SK-N-SH (cell line): Measurements from ENCODE around the gene SLC39A13. TPM values are rescaled to one million over a fixed set of nuclear protein-coding genes. Genes with fewer than 3 reads are reported as not detected.

Source experiments
- CTCF ChIA-PET: fragments of 300-600, 350-600 bp; formaldehyde crosslinking; extraction: SDS; loops from one replicate; lab custom pipeline; 2021; lab: Yijun Ruan, JAX
- POLR2A ChIA-PET: fragments of 350-600 bp; sonication (Branson Sonifier 250); formaldehyde crosslinking; extraction: SDS; loops from one replicate; lab custom pipeline; 2020; ENCODE audit warnings: antibody characterized with exemption, inconsistent platforms; lab: Yijun Ruan, JAX
- DNase-seq: peaks from one replicate; pipeline ENCODE4 v3.0.0; 2012
- H2AFZ ChIP-seq: fragments of 200-600 bp; sonication (generic); 2 replicates; pipeline ENCODE4 v1.8.1; 2016; ENCODE audit warnings: antibody characterized with exemption, mild to moderate bottlenecking, low read depth
- H3F3A ChIP-seq: fragments of 200-600 bp; sonication (generic); replicated peaks from 2 replicates; pipeline ENCODE3; 2016; ENCODE audit warnings: antibody characterized with exemption, mild to moderate bottlenecking; ENCODE audit not compliant: insufficient read depth
- H3K27ac ChIP-seq, 2 experiments: fragments of 200-500 bp in 1 of 2; fragments of 200-600 bp in 1 of 2; sonication (Bioruptor generic) in 1 of 2; sonication (generic), shearing (Covaris generic) in 1 of 2; 2 replicates each; pipeline versions ENCODE4 v1.5.1 to v1.6.1; 2014 to 2016; ENCODE audit warnings: low read depth in 2 of 2, inconsistent platforms in 1 of 2, low read length in 1 of 2, mild to moderate bottlenecking in 1 of 2, mixed read lengths in 1 of 2
- H3K27me3 ChIP-seq: fragments of 200-600 bp; sonication (generic), shearing (Covaris generic); 2 replicates; pipeline ENCODE4 v1.6.1; 2016; ENCODE audit warnings: mixed run types; ENCODE audit not compliant: insufficient read depth
- H3K36me3 ChIP-seq, 2 experiments: fragments of 200-500 bp in 1 of 2; fragments of 200-600 bp in 1 of 2; sonication (Bioruptor generic) in 1 of 2; sonication (generic) in 1 of 2; replicated peaks in 1 of 2; 2 replicates each; pipeline versions ENCODE3 to v1.5.1; 2014 to 2016; ENCODE audit warnings: low read length in 1 of 2, mild to moderate bottlenecking in 1 of 2; ENCODE audit not compliant: insufficient read depth in 2 of 2, control insufficient read depth in 1 of 2
- H3K4me1 ChIP-seq, 2 experiments: fragments of 200-500 bp in 1 of 2; fragments of 200-600 bp in 1 of 2; sonication (Bioruptor generic) in 1 of 2; sonication (generic), shearing (Covaris generic) in 1 of 2; 2 replicates each; pipeline versions ENCODE4 v1.5.1 to v1.6.1; 2014 to 2016; ENCODE audit warnings: low read depth in 1 of 2, low read length in 1 of 2, mixed run types in 1 of 2; ENCODE audit not compliant: insufficient read depth in 2 of 2, control insufficient read depth in 1 of 2
- H3K4me2 ChIP-seq: fragments of 200-600 bp; sonication (generic), shearing (Covaris generic); 2 replicates; pipeline ENCODE4 v1.6.1; 2017; ENCODE audit warnings: mixed run types
- H3K4me3 ChIP-seq, 2 experiments: fragments of 200-500 bp in 1 of 2; fragments of 200-600 bp in 1 of 2; sonication (Bioruptor generic) in 1 of 2; sonication (generic), shearing (Covaris generic) in 1 of 2; 2 replicates each; pipeline versions ENCODE4 v1.5.1 to v1.8.1; 2014 to 2016; ENCODE audit warnings: low read depth in 2 of 2, inconsistent platforms in 1 of 2, low read length in 1 of 2, mild to moderate bottlenecking in 1 of 2, mixed read lengths in 1 of 2, moderate library complexity in 1 of 2
- H3K79me2 ChIP-seq: fragments of 200-600 bp; sonication (generic); 2 replicates; pipeline ENCODE4 v1.8.1; 2017; ENCODE audit warnings: mild to moderate bottlenecking; ENCODE audit not compliant: insufficient read depth
- H3K9ac ChIP-seq: fragments of 200-600 bp; sonication (generic); 2 replicates; pipeline ENCODE4 v1.6.1; 2017; ENCODE audit warnings: mixed run types
- H3K9me2 ChIP-seq: fragments of 200-600 bp; sonication (generic); 2 replicates; pipeline ENCODE4 v1.6.1; 2017; ENCODE audit warnings: mixed run types
- H3K9me3 ChIP-seq: fragments of 200-600 bp; sonication (generic); 2 replicates; pipeline ENCODE4 v1.6.1; 2017; ENCODE audit warnings: mixed run types, mild to moderate bottlenecking, moderate library complexity
- H4K20me1 ChIP-seq: fragments of 200-600 bp; sonication (generic); 2 replicates; pipeline ENCODE4 v1.6.1; 2017; ENCODE audit warnings: mild to moderate bottlenecking, mixed run types; ENCODE audit not compliant: insufficient read depth
- CHD2 ChIP-seq: fragments of 150-350 bp; IDR thresholded peaks from 2 replicates; pipeline ENCODE4 v1.6.1; 2018; ENCODE audit warnings: low read length; ENCODE audit not compliant: partially characterized antibody
- FOXM1 ChIP-seq: IDR thresholded peaks from 2 replicates; pipeline ENCODE4 v1.4.0; 2012; ENCODE audit warnings: low read depth, mild to moderate bottlenecking
- GABPA ChIP-seq: IDR thresholded peaks from 2 replicates; pipeline ENCODE4 v1.4.0; 2012; ENCODE audit warnings: low read depth, mild to moderate bottlenecking
- GATA2 ChIP-seq: sonication (generic); formaldehyde crosslinking; IDR thresholded peaks from 2 replicates; pipeline ENCODE4 v1.5.0; 2020; ENCODE audit warnings: mild to moderate bottlenecking, missing genetic modification reagents
- MAX ChIP-seq: IDR thresholded peaks from 2 replicates; pipeline ENCODE4 v1.4.0; 2012; ENCODE audit warnings: low read depth
- MEF2A ChIP-seq: IDR thresholded peaks from 2 replicates; pipeline ENCODE4 v1.4.0; 2012; ENCODE audit warnings: low read depth, borderline replicate concordance
- MXI1 ChIP-seq: IDR thresholded peaks from 2 replicates; pipeline ENCODE4 v1.6.1; 2012; ENCODE audit warnings: mild to moderate bottlenecking, low read depth, low read length, improper control_type of control experiment
- NRF1 ChIP-seq: IDR thresholded peaks from 2 replicates; pipeline ENCODE4 v1.6.1; 2012; ENCODE audit warnings: low read depth, mild to moderate bottlenecking, low read length
- PBX3 ChIP-seq: IDR thresholded peaks from 2 replicates; pipeline ENCODE4; 2012
- POLR2AphosphoS5 ChIP-seq: IDR thresholded peaks from 2 replicates; pipeline ENCODE4 v1.6.1; 2012; ENCODE audit warnings: low read depth, low read length
- RCOR1 ChIP-seq: fragments of 150-350 bp; IDR thresholded peaks from 2 replicates; pipeline ENCODE4 v1.6.1; 2017; ENCODE audit warnings: antibody characterized with exemption, low read length
- RFX5 ChIP-seq: IDR thresholded peaks from 2 replicates; pipeline ENCODE4 v1.6.1; 2012; ENCODE audit warnings: mild to moderate bottlenecking, improper control_type of control experiment, low read length
- RXRA ChIP-seq: IDR thresholded peaks from 2 replicates; pipeline ENCODE4 v1.4.0; 2012; ENCODE audit warnings: low read depth, mild to moderate bottlenecking, borderline replicate concordance
- SIN3A ChIP-seq: IDR thresholded peaks from 2 replicates; pipeline ENCODE4 v1.6.1; 2012; ENCODE audit warnings: low read depth, mild to moderate bottlenecking, low read length, moderate library complexity, borderline replicate concordance
- TAF1 ChIP-seq: IDR thresholded peaks from 2 replicates; pipeline ENCODE4 v1.6.1; 2012; ENCODE audit warnings: low read depth, mild to moderate bottlenecking, low read length, moderate library complexity, borderline replicate concordance
- TEAD4 ChIP-seq: IDR thresholded peaks from 2 replicates; pipeline ENCODE4 v1.4.0; 2012; ENCODE audit warnings: mild to moderate bottlenecking, borderline replicate concordance; ENCODE audit not compliant: insufficient read depth
- YY1 ChIP-seq: IDR thresholded peaks from 2 replicates; pipeline ENCODE4 v1.4.0; 2012; ENCODE audit warnings: low read depth, mild to moderate bottlenecking
- ZBTB33 ChIP-seq: IDR thresholded peaks from 2 replicates; pipeline ENCODE4 v1.4.0; 2012; ENCODE audit warnings: low read depth, borderline replicate concordance
- WGBS: methylation state at CpG from one replicate; pipeline ENCODE4 v1.1.6; 2017; ENCODE audit warnings: low lambda C conversion rate; 5-methylcytosine and 5-hydroxymethylcytosine counted together
- polyA plus RNA-seq, 3 experiments: library from polyadenylated mRNA; depleted of rRNA; stranded (reverse); fragments of >200 nt; gene quantifications; 2 replicates each; pipeline ENCODE4 v1.2.3, GENCODE V29; 2012
- TF ChIP-seq, protein P1 (sequence below): IDR thresholded peaks from 2 replicates; pipeline ENCODE4 v1.4.0; 2012; ENCODE audit warnings: low read depth, borderline replicate concordance
- TF ChIP-seq, protein P2 (sequence below): fragments of 150-350 bp; IDR thresholded peaks from 2 replicates; pipeline ENCODE4 v1.6.1; 2017; ENCODE audit warnings: antibody characterized with exemption, low read length, low read depth, borderline replicate concordance
- TF ChIP-seq, protein P3 (sequence below): fragments of 150-350 bp; IDR thresholded peaks from 2 replicates; pipeline ENCODE4 v1.6.1; 2016; ENCODE audit warnings: mild to moderate bottlenecking, low read depth, low read length

SLC39A13 gene
- polyA plus RNA-seq, 1 of the 3 experiments (the other 2 are of a cell fraction): 65.5 TPM

- no peaks in the 10 kb centered on the region for H4K20me1 ChIP-seq
- no peak overlapping the region for H3K4me3 ChIP-seq
- H3K4me1 ChIP-seq: no peaks in the 10 kb centered on the region; a peak in 1 of 4 replicates
- no peak for DNase-seq
- no peaks in the 10 kb centered on the region for H3K9me2 ChIP-seq
- H3K79me2 ChIP-seq: no peaks in the 10 kb centered on the region
- TF ChIP-seq POLR2AphosphoS5 (no peak), FOXM1 (no peak), RFX5 (no peak), NRF1 (no peak), MEF2A (no peak), GABPA (no peak), TEAD4 (no peak), TAF1 (no peak), PBX3 (no peak)
- TF ChIP-seq, protein P1, sequence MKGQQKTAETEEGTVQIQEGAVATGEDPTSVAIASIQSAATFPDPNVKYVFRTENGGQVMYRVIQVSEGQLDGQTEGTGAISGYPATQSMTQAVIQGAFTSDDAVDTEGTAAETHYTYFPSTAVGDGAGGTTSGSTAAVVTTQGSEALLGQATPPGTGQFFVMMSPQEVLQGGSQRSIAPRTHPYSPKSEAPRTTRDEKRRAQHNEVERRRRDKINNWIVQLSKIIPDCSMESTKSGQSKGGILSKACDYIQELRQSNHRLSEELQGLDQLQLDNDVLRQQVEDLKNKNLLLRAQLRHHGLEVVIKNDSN: no peak
- H3K9ac ChIP-seq: no peak overlapping the region
- ChIA-PET CTCF (interaction anchor here (1.4 to 3.1 kb wide), 5 partner anchors 10 to 109 kb away, joined by 4 to 16 read pairs (median 6); partner anchors contain the start of gene CELF1), POLR2A (no interaction called here)
- H3F3A ChIP-seq: no peaks in the 10 kb centered on the region
- H3K36me3 ChIP-seq: no peaks in the 10 kb centered on the region
- no peaks in the 10 kb centered on the region for H3K9me3 ChIP-seq
- no peak overlapping the region for H3K4me2 ChIP-seq
- no peaks in the 10 kb centered on the region for H3K27me3 ChIP-seq
- H3K27ac ChIP-seq: no peak overlapping the region
- WGBS: 96% methylated on average over 3 of the region's 3 CpGs
- H2AFZ ChIP-seq: no peak overlapping the region
Measured at GRCh38 chr11:47443817-47444216, 35.4 kb downstream of the SLC39A13 start.

GRCh38 chr11:47445840-47446239, 37.5 kb downstream of the SLC39A13 start:
- TF ChIP-seq POLR2AphosphoS5 (no peak), RXRA (no peak), RFX5 (no peak), MEF2A (no peak), YY1 (no peak), GABPA (no peak), MAX (no peak), GATA2 (CRISPR knock-in tag) (no peak), TAF1 (no peak), TEAD4 (no peak), FOXM1 (no peak), SIN3A (no peak), ZBTB33 (no peak), MXI1 (no peak), CHD2 (no peak), RCOR1 (no peak)
- TF ChIP-seq, protein P2, sequence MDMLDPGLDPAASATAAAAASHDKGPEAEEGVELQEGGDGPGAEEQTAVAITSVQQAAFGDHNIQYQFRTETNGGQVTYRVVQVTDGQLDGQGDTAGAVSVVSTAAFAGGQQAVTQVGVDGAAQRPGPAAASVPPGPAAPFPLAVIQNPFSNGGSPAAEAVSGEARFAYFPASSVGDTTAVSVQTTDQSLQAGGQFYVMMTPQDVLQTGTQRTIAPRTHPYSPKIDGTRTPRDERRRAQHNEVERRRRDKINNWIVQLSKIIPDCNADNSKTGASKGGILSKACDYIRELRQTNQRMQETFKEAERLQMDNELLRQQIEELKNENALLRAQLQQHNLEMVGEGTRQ: no peak
- TF ChIP-seq, protein P3, sequence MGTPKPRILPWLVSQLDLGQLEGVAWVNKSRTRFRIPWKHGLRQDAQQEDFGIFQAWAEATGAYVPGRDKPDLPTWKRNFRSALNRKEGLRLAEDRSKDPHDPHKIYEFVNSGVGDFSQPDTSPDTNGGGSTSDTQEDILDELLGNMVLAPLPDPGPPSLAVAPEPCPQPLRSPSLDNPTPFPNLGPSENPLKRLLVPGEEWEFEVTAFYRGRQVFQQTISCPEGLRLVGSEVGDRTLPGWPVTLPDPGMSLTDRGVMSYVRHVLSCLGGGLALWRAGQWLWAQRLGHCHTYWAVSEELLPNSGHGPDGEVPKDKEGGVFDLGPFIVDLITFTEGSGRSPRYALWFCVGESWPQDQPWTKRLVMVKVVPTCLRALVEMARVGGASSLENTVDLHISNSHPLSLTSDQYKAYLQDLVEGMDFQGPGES: no peak
- no peaks in the 10 kb centered on the region for H3K79me2 ChIP-seq
- no peak overlapping the region for H3K4me3 ChIP-seq
- WGBS: 95% methylated on average over 4 of the region's 4 CpGs
- H3K27ac ChIP-seq: no peak overlapping the region
- no peaks in the 10 kb centered on the region for H3K36me3 ChIP-seq
- no peaks in the 10 kb centered on the region for H3F3A ChIP-seq
- H3K9me2 ChIP-seq: no peaks in the 10 kb centered on the region
- no peak overlapping the region for H2AFZ ChIP-seq
- H3K9me3 ChIP-seq: no peaks in the 10 kb centered on the region
- H3K9ac ChIP-seq: no peak overlapping the region
- peaks cover 0 to 11% of the 10 kb centered on the region in 2 experiments; a peak in 1 of 4 replicates for H3K4me1 ChIP-seq
- H3K27me3 ChIP-seq: no peaks in the 10 kb centered on the region
- no peak for DNase-seq
- no peak overlapping the region for H3K4me2 ChIP-seq
- ChIA-PET POLR2A (no interaction called here), CTCF (interaction anchor here (0.7 to 1.5 kb wide), 3 partner anchors 8 to 478 kb away, joined by 3 to 6 read pairs (median 3); no protein-coding TSS in a partner anchor)
- H4K20me1 ChIP-seq: no peaks in the 10 kb centered on the region
